Measurements from ENCODE around the gene USP9X. TPM values are rescaled to one million over a fixed set of nuclear protein-coding genes. Genes with fewer than 3 reads are reported as not detected.

The USP9X gene
- total RNA-seq: 120 and 123 TPM in 2 replicates

GRCh38 chrX:41084893-41085511 lies at the start of gene USP9X:
Gene USP9X, plus strand, starts transcription at chrX:41085445. Its CDS starts 38,184 bp downstream, at chrX:41123629.

Other genes starting within 250 kb of the USP9X start
- gene DDX3X, start 248.7 kb downstream of the USP9X start, total RNA-seq: 143 and 154 TPM in 2 replicates